ENCODE data around the gene NKD1. TPM values are rescaled to one million over a fixed set of nuclear protein-coding genes. Genes with fewer than 3 reads are reported as not detected.

NKD1 gene
- total RNA-seq, 1 experiment from 2014 or later: 11.4 TPM

GRCh38 chr16:50540711-50541007, 7.5 kb upstream of the NKD1 start (continued):
- TF ChIP-seq ZBTB33 (IDR thresholded peaks at IDR 0.05; ENCODE audit: extremely low read depth, insufficient replicate concordance, low read length): no peak
- no peak for TF ChIP-seq SIN3A (IDR thresholded peaks at IDR 0.05; ENCODE audit: low read depth)
- no peak for TF ChIP-seq EZH2 (IDR thresholded peaks at IDR 0.05)
- TF ChIP-seq CEBPB (IDR thresholded peaks at IDR 0.05; ENCODE audit: low read depth): no peak

- Histone ChIP-seq H3K9ac (ENCODE audit: low read length) (no peak overlapping the region), H3K27ac (ENCODE audit: low read depth, low read length) (no peak overlapping the region), H3K9me2 (ENCODE audit: insufficient read depth) (no peaks in the 10 kb centered on the region), H3K27me3 (ENCODE audit: insufficient read depth, low read length) (0 out of 2 replicates have a peak, but pooled peaks cover 4% of the 10 kb centered on the region), H2AFZ (ENCODE audit: low read depth, low read length, poor library complexity, severe bottlenecking) (no peak overlapping the region), H3K9me3 (ENCODE audit: control insufficient read depth in 1 of 2, insufficient read depth in 1 of 2, low read depth in 1 of 2, low read length in 2 of 2) (no peaks in the 10 kb centered on the region), H3K4me2 (ENCODE audit: low read length) (no peak overlapping the region), H4K20me1 (ENCODE audit: insufficient read depth) (no peaks in the 10 kb centered on the region), H3K79me2 (ENCODE audit: insufficient read depth, low read length) (no peaks in the 10 kb centered on the region), H3K4me3 (replicated peaks in 1 of 2; ENCODE audit: low read depth in 1 of 2, low read length in 2 of 2) (no peak overlapping the region), H3K4me1 (ENCODE audit: control insufficient read depth in 1 of 2, insufficient read depth in 2 of 2, low read length in 2 of 2) (peaks cover 0 to 6% of the 10 kb centered on the region in 2 experiments; a peak in 3 of 4 replicates), H3K36me3 (ENCODE audit: control insufficient read depth in 1 of 2, insufficient read depth in 2 of 2, low read length in 2 of 2) (no peaks in the 10 kb centered on the region)
- CTCF ChIA-PET: no interaction called here
- DNase-seq (ENCODE audit: low read depth, low spot score) (no peak), ATAC-seq (no peak)
- TF ChIP-seq SP1 (IDR thresholded peaks at IDR 0.05; ENCODE audit: low read depth) (no peak), EGR1 (IDR thresholded peaks at IDR 0.05; ENCODE audit: low read depth) (no peak)
- intact Hi-C loops (cut with micrococcal nuclease): loop anchor here (10.0 kb wide), 1 partner anchor 168 kb away; no protein-coding TSS in a partner anchor
- POLR2A ChIA-PET: no interaction called here
- RAD21 ChIA-PET (ENCODE audit: low non-redundant PET in 1 of 2, low total read pairs in 2 of 2, uncharacterized antibody in 2 of 2, unreplicated experiment in 2 of 2): no interaction called here
- no TSS peak for BruUV-seq (replicated peaks)
These were observed 5.5 kb upstream of the NKD1 start for GRCh38 chr16:50542703-50543102.

GRCh38 chr16:50546125-50546524, 2.1 kb upstream of the NKD1 start:
- ChIA-PET POLR2A (no interaction called here), RAD21 (ENCODE audit: low non-redundant PET in 1 of 2, low total read pairs in 2 of 2, uncharacterized antibody in 2 of 2, unreplicated experiment in 2 of 2) (no interaction called here)
- no peaks in the 10 kb centered on the region for H3K36me3 ChIP-seq (ENCODE audit: control insufficient read depth in 1 of 2, insufficient read depth in 2 of 2, low read length in 2 of 2)
- TF ChIP-seq SRF (IDR thresholded peaks at IDR 0.05; ENCODE audit: low read depth) (no peak), YY1 (IDR thresholded peaks at IDR 0.05; ENCODE audit: extremely low read depth, insufficient replicate concordance, low read depth, low read length) (no peak), CBX3 (IDR thresholded peaks at IDR 0.05; ENCODE audit: low read depth) (no peak), EGR1 (IDR thresholded peaks at IDR 0.05; ENCODE audit: low read depth) (no peak), EZH2phosphoT487 (IDR thresholded peaks at IDR 0.05; ENCODE audit: borderline replicate concordance) (no peak), JUND (IDR thresholded peaks at IDR 0.05) (no peak), ZFX (IDR thresholded peaks at IDR 0.05) (no peak), TCF7L2 (IDR thresholded peaks at IDR 0.05; ENCODE audit: borderline replicate concordance, extremely low read depth, insufficient read depth, insufficient read length) (no peak), EZH2 (IDR thresholded peaks at IDR 0.05) (no peak), CTCF (IDR thresholded peaks at IDR 0.05 in 2 of 3, conservative IDR thresholded peaks at IDR 0.05 in 1 of 3; ENCODE audit: borderline replicate concordance in 1 of 3, insufficient read depth in 1 of 3, low read depth in 2 of 3, low read length in 2 of 3) (no peak), CEBPB (IDR thresholded peaks at IDR 0.05; ENCODE audit: low read depth) (no peak), ATF3 (IDR thresholded peaks at IDR 0.05) (no peak), SP1 (IDR thresholded peaks at IDR 0.05; ENCODE audit: low read depth) (no peak), POLR2A (IDR thresholded peaks at IDR 0.05; ENCODE audit: borderline replicate concordance, extremely low read depth, insufficient read depth, insufficient read length) (no peak), POLR2AphosphoS5 (IDR thresholded peaks at IDR 0.05; ENCODE audit: low read depth, low read length) (no peak)

More at GRCh38 chr16:50546125-50546524, 2.1 kb upstream of the NKD1 start:
- Histone ChIP-seq H3K27ac (ENCODE audit: low read depth, low read length) (no peak overlapping the region), H3K9me2 (ENCODE audit: insufficient read depth) (no peaks in the 10 kb centered on the region), H3K4me2 (ENCODE audit: low read length) (no peak overlapping the region), H3K79me2 (ENCODE audit: insufficient read depth, low read length) (no peaks in the 10 kb centered on the region), H3K4me1 (ENCODE audit: control insufficient read depth in 1 of 2, insufficient read depth in 2 of 2, low read length in 2 of 2) (peaks cover 0 to 15% of the 10 kb centered on the region in 2 experiments; a peak in 3 of 4 replicates), H3K4me3 (replicated peaks in 1 of 2; ENCODE audit: low read depth in 1 of 2, low read length in 2 of 2) (no peak overlapping the region), H4K20me1 (ENCODE audit: insufficient read depth) (no peaks in the 10 kb centered on the region), H3K27me3 (ENCODE audit: insufficient read depth, low read length) (0 out of 2 replicates have a peak, but pooled peaks cover 4% of the 10 kb centered on the region), H3K9me3 (ENCODE audit: control insufficient read depth in 1 of 2, insufficient read depth in 1 of 2, low read depth in 1 of 2, low read length in 2 of 2) (no peaks in the 10 kb centered on the region), H2AFZ (ENCODE audit: low read depth, low read length, poor library complexity, severe bottlenecking) (no peak overlapping the region), H3K9ac (ENCODE audit: low read length) (no peak overlapping the region)
- intact Hi-C loops (cut with micrococcal nuclease): loop anchor here (10.0 kb wide), 1 partner anchor 171 kb away; no protein-coding TSS in a partner anchor
- DNase-seq (ENCODE audit: low read depth, low spot score) (no peak), ATAC-seq (no peak)
- CTCF ChIA-PET: no interaction called here
- no TSS peak for BruUV-seq (replicated peaks)
